Breast epithelium (tissue), 3 donors: Measurements from ENCODE around the gene CACFD1.

Experiments
- CTCF ChIP-seq, 3 donors: fragments of 450-650 bp; IDR thresholded peaks; one replicate each; pipeline ENCODE4 v1.5.1; 2016 to 2017; ENCODE audit warnings: antibody characterized with exemption in 3 of 3, mild to moderate bottlenecking in 3 of 3, moderate library complexity in 3 of 3
- POLR2A ChIP-seq: fragments of 450-650 bp; IDR thresholded peaks from one replicate; pipeline ENCODE4 v1.6.1; 2016; ENCODE audit warnings: antibody characterized with exemption, mild to moderate bottlenecking, moderate library complexity

- TF ChIP-seq CTCF (IDR thresholded peaks at IDR 0.05) (no peak), POLR2A (no peak)
These were observed 20.4 kb upstream of the CACFD1 start for GRCh38 chr9:133439337-133439736.
